Psoas muscle (tissue), 8 donors: ENCODE measurements around the gene PPP6R2. TPM values are rescaled to one million over a fixed set of nuclear protein-coding genes. Genes with fewer than 3 reads are reported as not detected.

Source experiments
- ATAC-seq, 4 donors: fragments of 200-7000 bp; cut with Tn5 transposase; one replicate each; pipeline ENCODE4 v1.9.1; 2020; ENCODE audit warnings: moderate library complexity in 3 of 4, mild to moderate bottlenecking in 2 of 4
- DNase-seq, 2 donors: peaks; one replicate each; pipeline ENCODE4 v3.0.0-alpha.2; 2020
- H3K27ac ChIP-seq: fragments of 200-600 bp; one replicate; pipeline ENCODE4 v1.8.0; 2022
- H3K27me3 ChIP-seq, 3 donors: fragments of 200-600 bp in 1 of 3; one replicate each; pipeline versions ENCODE4 v1.6.1 to v1.8.0; 2013 to 2022; ENCODE audit warnings: low read length in 2 of 3, mild to moderate bottlenecking in 2 of 3, moderate library complexity in 1 of 3; ENCODE audit not compliant: insufficient read depth in 3 of 3
- H3K36me3 ChIP-seq, 2 donors: fragments of 200-600 bp in 1 of 2; one replicate each; pipeline versions ENCODE4 v1.6.1 to v1.8.0; 2013 to 2022; ENCODE audit warnings: low read depth in 1 of 2, mild to moderate bottlenecking in 1 of 2, moderate library complexity in 1 of 2; ENCODE audit not compliant: insufficient read depth in 1 of 2
- H3K4me1 ChIP-seq: fragments of 200-600 bp; one replicate; pipeline ENCODE4 v1.8.0; 2022
- H3K4me3 ChIP-seq: fragments of 200-600 bp; one replicate; pipeline ENCODE4 v1.8.0; 2022; ENCODE audit warnings: mild to moderate bottlenecking
- H3K9me3 ChIP-seq: fragments of 200-600 bp; one replicate; pipeline ENCODE4 v1.8.0; 2022
- WGBS, 3 donors: extraction: QIAGEN DNeasy Blood & Tissue Kit; methylation state at CpG; one replicate each; pipeline versions ENCODE4 v1.1.6 to v1.1.7; 2013; 5-methylcytosine and 5-hydroxymethylcytosine counted together
- intact Hi-C, 2 donors: fragments of 100-400 bp; cut with DNase I; formaldehyde crosslinking; loops; one replicate each; pipeline versions ENCODE4 v1.11.0 to v1.14.2; 2022
- polyA plus RNA-seq, 3 donors: library from polyadenylated mRNA; stranded (reverse); fragments of 200-250 nt; gene quantifications; one replicate each; pipeline ENCODE4 v1.2.3, GENCODE V29; 2013
- total RNA-seq, 4 donors: library from RNA; stranded (reverse); fragmentation: NEBNext Ultra II Directional in 2 of 4; extraction: Animal tissue kit (Norgen Biotek cat#: 25700) in 2 of 4; gene quantifications; one replicate each; pipeline versions ENCODE4 v1.2.1 to v1.2.4, GENCODE V29; 2021 to 2023
- TF ChIP-seq, protein P1 (sequence below): fragments of 200-600 bp; IDR thresholded peaks from one replicate; pipeline ENCODE4 v1.8.0; 2022; ENCODE audit warnings: antibody characterized with exemption
- donor health status: healthy with polysubstance abuse.
- donor health status: DM: no; HTN: no; CAD: no; lungs with moderate emphysema.
- donor health status: Bipolar disorder and iron deficiency.
- donor health status: healthy.
- donor health status: DM: yes; HTN: yes; CAD: no.
- donor health status: DM: no; HTN: no; CAD: no.
- donor health status: DM: no; HTN: no; CAD: no.
- donor health status: DM: yes; HTN: yes; CAD: no.

The PPP6R2 gene
- total and polyA plus RNA-seq, 7 donors = 31.6 to 48.2 (median 41.6) TPM

DNA sequence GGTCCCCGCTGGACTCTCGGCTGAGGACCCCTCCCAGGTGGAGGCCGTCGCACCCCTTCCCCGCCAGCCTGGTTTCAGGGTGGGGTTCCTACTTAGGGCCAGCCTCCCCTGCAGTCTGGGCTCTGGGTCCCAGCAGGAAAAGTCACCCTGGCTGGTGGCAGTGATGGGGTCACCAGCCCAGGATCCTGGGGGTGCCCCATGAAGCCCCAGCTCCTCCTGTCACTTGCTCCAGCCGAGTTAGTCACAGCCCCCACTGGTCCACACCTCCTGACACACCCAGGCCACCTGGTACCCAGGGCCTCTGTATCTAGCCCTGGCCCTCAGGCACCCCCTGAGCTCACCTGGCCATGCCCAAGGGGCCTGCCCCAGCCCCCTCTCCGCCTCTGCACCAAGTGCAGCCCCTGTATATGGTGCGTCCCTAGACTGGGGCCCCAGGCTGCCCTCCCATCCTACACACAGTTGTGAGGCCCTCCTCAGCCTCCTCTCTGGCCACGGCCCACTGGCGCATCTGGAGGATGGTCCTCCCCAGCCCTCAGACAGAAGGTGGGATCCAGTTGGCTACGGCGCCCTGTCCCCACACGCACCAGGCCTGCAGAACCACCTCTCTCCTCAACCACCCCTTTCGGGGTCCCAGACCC lies 42.4 kb upstream of the PPP6R2 start:
- whole genome bisulfite sequencing, 3 donors = 83 to 86% (median 86%) methylated on average over 14 of the region's 14 CpGs

DNA sequence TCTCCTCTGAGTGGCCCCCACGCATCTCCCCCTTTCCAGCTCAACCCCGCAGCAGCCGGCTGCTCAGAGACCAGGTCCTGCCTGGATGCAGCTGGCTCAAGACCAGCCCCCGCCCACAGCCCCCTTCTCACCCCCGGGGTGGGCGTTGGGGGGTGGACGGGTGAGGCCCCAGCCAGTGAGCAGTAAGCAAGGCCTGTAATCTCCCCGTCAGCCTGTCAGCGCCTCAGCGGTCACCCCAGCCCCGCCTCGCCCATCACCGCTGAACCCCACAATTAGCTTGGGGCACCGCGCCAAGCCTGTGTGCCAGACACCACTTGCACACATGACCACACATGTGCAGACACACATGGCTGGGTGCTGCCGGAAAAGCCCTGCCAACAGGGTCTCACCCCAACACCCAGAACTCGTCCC lies 41.5 kb upstream of the PPP6R2 start:
- Histone ChIP-seq H3K36me3 (no peaks in the 10 kb centered on the region), H3K27ac (no peak overlapping the region), H3K4me3 (no peak overlapping the region), H3K4me1 (peaks cover 46% of the 10 kb centered on the region), H3K27me3 (peaks cover 0 to 6% (median 0%) of the 10 kb centered on the region in 3 donors), H3K9me3 (no peaks in the 10 kb centered on the region)
- TF ChIP-seq, protein P1, sequence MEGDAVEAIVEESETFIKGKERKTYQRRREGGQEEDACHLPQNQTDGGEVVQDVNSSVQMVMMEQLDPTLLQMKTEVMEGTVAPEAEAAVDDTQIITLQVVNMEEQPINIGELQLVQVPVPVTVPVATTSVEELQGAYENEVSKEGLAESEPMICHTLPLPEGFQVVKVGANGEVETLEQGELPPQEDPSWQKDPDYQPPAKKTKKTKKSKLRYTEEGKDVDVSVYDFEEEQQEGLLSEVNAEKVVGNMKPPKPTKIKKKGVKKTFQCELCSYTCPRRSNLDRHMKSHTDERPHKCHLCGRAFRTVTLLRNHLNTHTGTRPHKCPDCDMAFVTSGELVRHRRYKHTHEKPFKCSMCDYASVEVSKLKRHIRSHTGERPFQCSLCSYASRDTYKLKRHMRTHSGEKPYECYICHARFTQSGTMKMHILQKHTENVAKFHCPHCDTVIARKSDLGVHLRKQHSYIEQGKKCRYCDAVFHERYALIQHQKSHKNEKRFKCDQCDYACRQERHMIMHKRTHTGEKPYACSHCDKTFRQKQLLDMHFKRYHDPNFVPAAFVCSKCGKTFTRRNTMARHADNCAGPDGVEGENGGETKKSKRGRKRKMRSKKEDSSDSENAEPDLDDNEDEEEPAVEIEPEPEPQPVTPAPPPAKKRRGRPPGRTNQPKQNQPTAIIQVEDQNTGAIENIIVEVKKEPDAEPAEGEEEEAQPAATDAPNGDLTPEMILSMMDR = no peak
- intact Hi-C loops = no loop called here
- DNase-seq = no peak
- WGBS, 3 donors = 70 to 72% (median 72%) methylated on average over 14 to 17 of the region's 17 CpGs
- no peak for ATAC-seq

More for the DNA sequence above, 42.4 kb upstream of the PPP6R2 start:
- H3K4me1 ChIP-seq = peaks cover 45% of the 10 kb centered on the region
- no peak overlapping the region for H3K27ac ChIP-seq
- no peaks in the 10 kb centered on the region for H3K9me3 ChIP-seq
- DNase-seq (no peak), ATAC-seq (no peak)
- H3K36me3 ChIP-seq = no peaks in the 10 kb centered on the region
- H3K27me3 ChIP-seq = peaks cover 0 to 5% (median 0%) of the 10 kb centered on the region in 3 donors
- intact Hi-C loops = no loop called here
- TF ChIP-seq, protein P1 = no peak
- H3K4me3 ChIP-seq = peak overlapping the region; percentile 39

DNA sequence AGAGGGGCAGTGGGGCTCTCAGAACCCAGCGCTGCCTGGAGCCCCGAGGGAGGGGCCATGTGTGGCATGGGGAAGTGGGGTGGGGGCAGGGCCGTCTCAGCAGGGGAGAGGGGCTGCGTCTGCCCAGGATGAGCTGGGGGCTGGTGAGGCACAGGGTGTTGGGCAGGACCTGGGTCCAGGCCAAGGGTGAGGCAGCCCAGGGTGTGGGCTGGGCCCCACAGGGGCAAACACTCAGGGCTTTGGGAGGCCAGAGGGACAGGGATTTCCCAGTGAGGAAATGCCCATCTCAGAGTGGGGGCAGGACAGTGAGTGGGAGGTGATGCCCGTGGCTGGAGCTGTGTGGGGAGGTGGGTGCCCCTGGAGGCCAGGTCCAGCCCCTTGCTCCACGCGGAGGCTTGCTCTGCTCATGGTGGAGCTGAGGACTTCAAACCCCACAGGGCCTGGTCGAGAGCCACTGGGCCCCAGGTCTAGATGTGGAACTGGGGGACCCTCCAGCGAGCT lies 41.0 kb upstream of the PPP6R2 start:
- Histone ChIP-seq H3K36me3 (no peaks in the 10 kb centered on the region), H3K27me3 (peaks cover 0 to 10% (median 0%) of the 10 kb centered on the region in 3 donors), H3K9me3 (no peaks in the 10 kb centered on the region), H3K4me3 (no peak overlapping the region), H3K4me1 (peaks cover 46% of the 10 kb centered on the region), H3K27ac (no peak overlapping the region)
- peak in 1 of 2 donors; percentile 46 for DNase-seq
- intact Hi-C loops = loop anchor here in 1 of 2 donors (2.0 kb wide), 1 partner anchor 51 kb away; the partner anchor contains the start of gene HDAC10
- TF ChIP-seq, protein P1 = no peak
- 59 to 72% (median 66%) methylated on average over 9 of the region's 9 CpGs for WGBS, 3 donors
- ATAC-seq = no peak

DNA sequence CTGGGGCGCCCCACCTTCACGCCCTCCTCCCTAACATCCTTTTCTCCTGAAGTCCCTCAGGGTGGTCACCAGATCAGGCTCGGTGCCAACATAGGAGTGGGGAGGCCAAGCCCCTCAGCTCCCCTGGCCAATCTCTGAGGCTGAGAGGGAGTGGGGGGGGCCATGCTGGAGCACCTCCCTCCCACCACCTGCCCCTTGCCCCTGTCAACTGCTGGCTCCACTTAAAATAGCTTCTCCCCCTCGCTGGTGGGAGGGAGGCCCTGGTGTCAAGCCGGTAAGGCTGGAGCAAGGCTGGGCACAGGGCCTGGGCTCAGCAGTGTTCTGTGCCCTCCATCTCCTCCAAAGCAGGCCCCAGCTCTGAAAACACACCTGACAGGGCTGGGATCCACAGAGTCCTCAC lies 40.6 kb upstream of the PPP6R2 start:
- H3K27me3 ChIP-seq = peaks cover 0 to 11% (median 0%) of the 10 kb centered on the region in 3 donors
- WGBS, 3 donors = 54 to 70% (median 54%) methylated on average over 4 to 5 of the region's 5 CpGs
- TF ChIP-seq, protein P1 = no peak
- ATAC-seq (no peak), DNase-seq (no peak)
- intact Hi-C loops = loop anchor here in 1 of 2 donors (2.0 kb wide), 1 partner anchor 52 kb away; the partner anchor contains the start of gene HDAC10
- peaks cover 46% of the 10 kb centered on the region for H3K4me1 ChIP-seq
- H3K36me3 ChIP-seq = no peaks in the 10 kb centered on the region
- H3K9me3 ChIP-seq = no peaks in the 10 kb centered on the region
- no peak overlapping the region for H3K4me3 ChIP-seq
- no peak overlapping the region for H3K27ac ChIP-seq
